Ishikawa (cell line): Measurements from ENCODE around the gene CAMK1.

Source experiments
- CREB1 ChIP-seq: IDR thresholded peaks from 2 replicates; pipeline ENCODE4 v1.6.1; 2012; ENCODE audit warnings: low read depth
- RAD21 ChIP-seq: IDR thresholded peaks from 2 replicates; pipeline ENCODE4 v1.6.1; 2012; ENCODE audit warnings: low read depth
- TAF1 ChIP-seq: IDR thresholded peaks from 2 replicates; pipeline ENCODE4 v1.6.1; 2012; ENCODE audit warnings: low read depth, mild to moderate bottlenecking
- TEAD4 ChIP-seq: IDR thresholded peaks from 2 replicates; pipeline ENCODE4 v1.6.1; 2012

- TF ChIP-seq RAD21 (no peak), CREB1 (no peak), TEAD4 (no peak), TAF1 (no peak)
Observed at GRCh38 chr3:9794400-9794799, 24.7 kb upstream of the CAMK1 start.
